ENCODE measurements around the gene SULT2B1. TPM values are rescaled to one million over a fixed set of nuclear protein-coding genes. Genes with fewer than 3 reads are reported as not detected.

The SULT2B1 gene
- polyA plus RNA-seq, 2 donors: 295 to 320 TPM

DNA sequence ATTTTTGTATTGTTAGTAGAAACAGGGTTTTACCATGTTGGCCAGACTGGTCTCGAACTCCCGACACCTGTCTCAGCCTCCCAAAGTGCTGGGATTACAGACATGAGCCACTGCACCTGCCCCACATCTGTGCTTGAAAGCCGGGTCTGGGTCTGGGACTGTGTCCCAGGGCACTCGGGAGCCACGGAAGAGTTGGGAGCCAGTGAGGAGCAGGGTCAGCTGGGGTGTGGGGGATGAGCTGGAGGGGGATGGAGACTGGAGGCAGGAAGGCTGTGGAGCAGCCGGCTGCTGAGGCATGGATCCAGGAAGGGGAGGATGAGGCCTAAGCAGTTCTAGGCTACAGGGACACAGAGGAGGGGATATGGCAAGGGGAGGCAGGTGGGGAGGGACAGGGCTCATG lies 43.9 kb downstream of the SULT2B1 start:
- WGBS, 2 donors: 75 to 79% methylated on average over 6 of the region's 6 CpGs
- Histone ChIP-seq H3K4me3 (ENCODE audit: low read depth in 1 of 2, low read length in 2 of 2) (no peak overlapping the region), H3K27ac (ENCODE audit: low read depth in 2 of 2, low read length in 1 of 2) (no peak overlapping the region), H3K36me3 (ENCODE audit: control insufficient read depth in 2 of 2, insufficient read depth in 2 of 2, low read length in 1 of 2) (peaks cover 0 to 28% of the 10 kb centered on the region in 2 donors), H3K9me3 (ENCODE audit: control insufficient read depth in 2 of 2, insufficient read depth in 1 of 2, low read depth in 1 of 2, low read length in 1 of 2) (no peaks in the 10 kb centered on the region), H3K27me3 (ENCODE audit: control insufficient read depth in 1 of 2, insufficient read depth in 2 of 2, low read length in 2 of 2) (no peaks in the 10 kb centered on the region), H3K4me1 (ENCODE audit: control insufficient read depth in 2 of 2, insufficient read depth in 2 of 2, low read length in 1 of 2) (no peaks in the 10 kb centered on the region)

DNA sequence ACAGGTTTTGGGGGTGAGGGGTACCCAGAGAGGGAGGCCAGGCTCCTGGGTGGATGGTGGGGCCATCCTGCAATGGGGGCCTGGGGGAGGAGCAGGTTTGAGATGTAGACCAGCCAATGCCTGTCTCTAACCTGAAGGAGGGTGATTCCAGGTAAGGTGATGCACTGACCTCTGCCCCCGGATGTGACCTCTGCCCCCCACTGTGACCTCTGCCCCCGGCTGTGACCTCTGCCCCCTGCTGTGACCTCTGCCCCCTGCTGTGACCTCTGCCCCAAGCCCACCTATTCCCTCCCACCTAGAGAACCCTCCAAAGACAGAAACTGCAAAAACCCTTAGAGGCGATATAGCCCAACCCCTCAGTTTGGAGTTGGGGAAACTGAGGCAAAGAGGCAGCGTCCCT lies 44.3 kb downstream of the SULT2B1 start:
- no peaks in the 10 kb centered on the region for H3K27me3 ChIP-seq (ENCODE audit: control insufficient read depth in 1 of 2, insufficient read depth in 2 of 2, low read length in 2 of 2)
- no peak overlapping the region for H3K27ac ChIP-seq (ENCODE audit: low read depth in 2 of 2, low read length in 1 of 2)
- no peaks in the 10 kb centered on the region for H3K4me1 ChIP-seq (ENCODE audit: control insufficient read depth in 2 of 2, insufficient read depth in 2 of 2, low read length in 1 of 2)
- no peak overlapping the region for H3K4me3 ChIP-seq (ENCODE audit: low read depth in 1 of 2, low read length in 2 of 2)
- H3K36me3 ChIP-seq (ENCODE audit: control insufficient read depth in 2 of 2, insufficient read depth in 2 of 2, low read length in 1 of 2): peaks cover 0 to 30% of the 10 kb centered on the region in 2 donors
- H3K9me3 ChIP-seq (ENCODE audit: control insufficient read depth in 2 of 2, insufficient read depth in 1 of 2, low read depth in 1 of 2, low read length in 1 of 2): no peaks in the 10 kb centered on the region
- 86 to 90% methylated on average over 4 of the region's 4 CpGs for WGBS, 2 donors

DNA sequence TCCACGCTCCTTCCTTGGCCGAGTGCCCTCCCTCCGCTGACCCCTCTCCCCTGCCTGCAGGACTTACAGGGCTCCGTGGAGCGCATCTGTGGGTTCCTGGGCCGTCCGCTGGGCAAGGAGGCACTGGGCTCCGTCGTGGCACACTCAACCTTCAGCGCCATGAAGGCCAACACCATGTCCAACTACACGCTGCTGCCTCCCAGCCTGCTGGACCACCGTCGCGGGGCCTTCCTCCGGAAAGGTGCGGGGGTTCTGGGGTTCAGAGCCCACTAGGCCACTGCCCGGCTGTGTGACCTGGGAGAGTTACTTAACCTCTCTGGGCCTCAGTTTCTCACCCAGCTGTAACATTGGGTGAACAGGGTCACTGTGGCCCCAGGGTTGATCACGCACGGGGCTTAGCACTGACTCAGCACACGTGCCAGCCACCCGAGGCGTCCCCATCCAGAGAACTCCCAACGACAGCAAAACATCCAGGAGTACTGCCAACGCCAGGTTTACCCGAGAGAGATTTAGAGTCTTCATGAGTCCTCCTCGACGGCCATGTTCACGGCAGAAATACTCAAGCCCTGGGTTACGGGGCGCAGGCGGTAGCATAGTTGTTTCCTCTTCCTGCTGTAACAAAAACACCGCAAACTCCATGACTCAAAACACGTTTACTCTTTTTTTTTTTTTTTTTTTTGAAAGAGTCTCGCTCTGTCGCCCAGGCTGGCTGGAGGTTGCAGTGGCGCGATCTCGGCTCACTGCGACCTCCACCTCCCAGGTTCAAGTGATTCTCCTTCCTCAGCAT lies 44.9 kb downstream of the SULT2B1 start:
- peaks cover 0 to 25% of the 10 kb centered on the region in 2 donors for H3K36me3 ChIP-seq (ENCODE audit: control insufficient read depth in 2 of 2, insufficient read depth in 2 of 2, low read length in 1 of 2)
- H3K4me3 ChIP-seq (ENCODE audit: low read depth in 1 of 2, low read length in 2 of 2): no peak overlapping the region
- H3K27me3 ChIP-seq (ENCODE audit: control insufficient read depth in 1 of 2, insufficient read depth in 2 of 2, low read length in 2 of 2): no peaks in the 10 kb centered on the region
- no peaks in the 10 kb centered on the region for H3K9me3 ChIP-seq (ENCODE audit: control insufficient read depth in 2 of 2, insufficient read depth in 1 of 2, low read depth in 1 of 2, low read length in 1 of 2)
- no peaks in the 10 kb centered on the region for H3K4me1 ChIP-seq (ENCODE audit: control insufficient read depth in 2 of 2, insufficient read depth in 2 of 2, low read length in 1 of 2)
- 74 to 76% methylated on average over 39 of the region's 39 CpGs for WGBS, 2 donors
- no peak overlapping the region for H3K27ac ChIP-seq (ENCODE audit: low read depth in 2 of 2, low read length in 1 of 2)

DNA sequence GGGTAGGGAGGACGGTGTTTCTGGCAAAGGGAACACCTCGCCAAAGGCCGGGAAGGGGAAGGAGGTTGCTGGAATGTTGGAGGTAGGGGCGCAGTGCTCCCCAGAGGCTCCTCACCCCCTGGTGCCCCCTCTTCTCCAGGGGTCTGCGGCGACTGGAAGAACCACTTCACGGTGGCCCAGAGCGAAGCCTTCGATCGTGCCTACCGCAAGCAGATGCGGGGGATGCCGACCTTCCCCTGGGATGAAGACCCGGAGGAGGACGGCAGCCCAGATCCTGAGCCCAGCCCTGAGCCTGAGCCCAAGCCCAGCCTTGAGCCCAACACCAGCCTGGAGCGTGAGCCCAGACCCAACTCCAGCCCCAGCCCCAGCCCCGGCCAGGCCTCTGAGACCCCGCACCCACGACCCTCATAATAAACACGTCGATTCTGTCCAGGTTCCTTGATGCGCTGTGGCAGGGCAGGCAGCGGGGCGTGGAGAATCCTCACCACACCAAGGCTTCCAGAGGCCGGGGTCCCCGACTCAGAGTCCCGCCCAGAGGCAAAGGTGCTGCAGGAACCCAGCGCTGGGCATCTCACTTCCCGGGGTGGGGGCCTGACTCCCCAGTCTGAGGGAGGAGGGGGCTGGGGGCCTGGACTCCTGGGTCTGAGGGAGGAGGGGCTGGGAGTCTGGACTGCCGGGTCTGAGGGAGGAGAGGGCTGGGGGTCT lies 47.2 kb downstream of the SULT2B1 start:
- Histone ChIP-seq H3K4me3 (ENCODE audit: low read depth in 1 of 2, low read length in 2 of 2) (no peak overlapping the region), H3K27ac (ENCODE audit: low read depth in 2 of 2, low read length in 1 of 2) (no peak overlapping the region), H3K9me3 (ENCODE audit: control insufficient read depth in 2 of 2, insufficient read depth in 1 of 2, low read depth in 1 of 2, low read length in 1 of 2) (no peaks in the 10 kb centered on the region), H3K27me3 (ENCODE audit: control insufficient read depth in 1 of 2, insufficient read depth in 2 of 2, low read length in 2 of 2) (no peaks in the 10 kb centered on the region), H3K4me1 (ENCODE audit: control insufficient read depth in 2 of 2, insufficient read depth in 2 of 2, low read length in 1 of 2) (no peaks in the 10 kb centered on the region), H3K36me3 (ENCODE audit: control insufficient read depth in 2 of 2, insufficient read depth in 2 of 2, low read length in 1 of 2) (peaks cover 0 to 21% of the 10 kb centered on the region in 2 donors)
- WGBS, 2 donors: 66 to 67% methylated on average over 29 to 30 of the region's 30 CpGs

DNA sequence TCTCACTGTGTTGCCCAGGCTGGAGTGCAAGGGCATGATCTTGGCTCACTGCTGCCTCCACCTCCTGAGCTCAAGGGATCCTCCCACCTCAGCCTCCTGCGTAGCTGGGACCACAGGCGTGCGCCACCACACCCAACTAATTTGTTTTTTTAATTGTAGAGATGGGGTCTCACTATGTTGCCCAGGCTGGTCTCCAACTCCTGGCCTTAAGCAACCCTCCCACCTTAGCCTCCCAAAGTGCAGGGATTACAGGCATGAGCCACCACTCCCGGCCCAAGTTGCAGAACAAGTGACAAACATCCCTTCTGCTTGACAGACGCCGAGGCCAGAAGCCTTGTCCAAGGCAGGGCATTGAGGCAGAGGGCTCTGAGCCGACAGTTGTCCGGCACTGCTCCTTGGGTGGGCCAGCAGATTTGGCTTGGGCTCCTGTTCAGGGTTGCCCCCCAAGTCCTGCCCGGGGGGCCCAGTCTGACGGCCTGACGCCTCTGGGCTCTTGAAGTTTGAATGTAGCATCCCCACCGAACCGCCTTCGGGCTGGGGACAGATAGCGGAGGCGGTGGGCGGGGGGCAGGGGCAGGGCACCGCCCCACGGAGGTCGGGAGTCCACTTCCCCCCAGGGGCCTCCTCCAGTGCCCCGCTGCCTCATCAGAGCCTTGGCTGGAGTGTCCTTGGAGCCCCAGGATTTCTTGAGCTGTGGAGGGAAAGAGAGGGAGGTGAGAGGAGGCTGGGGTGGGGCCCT lies 48.9 kb downstream of the SULT2B1 start:
- no peak overlapping the region for H3K27ac ChIP-seq (ENCODE audit: low read depth in 2 of 2, low read length in 1 of 2)
- peaks cover 0 to 21% of the 10 kb centered on the region in 2 donors for H3K36me3 ChIP-seq (ENCODE audit: control insufficient read depth in 2 of 2, insufficient read depth in 2 of 2, low read length in 1 of 2)
- H3K4me3 ChIP-seq (ENCODE audit: low read depth in 1 of 2, low read length in 2 of 2): no peak overlapping the region
- no peaks in the 10 kb centered on the region for H3K4me1 ChIP-seq (ENCODE audit: control insufficient read depth in 2 of 2, insufficient read depth in 2 of 2, low read length in 1 of 2)
- H3K27me3 ChIP-seq (ENCODE audit: control insufficient read depth in 1 of 2, insufficient read depth in 2 of 2, low read length in 2 of 2): no peaks in the 10 kb centered on the region
- WGBS, 2 donors: 84 to 89% methylated on average over 20 to 21 of the region's 21 CpGs
- no peaks in the 10 kb centered on the region for H3K9me3 ChIP-seq (ENCODE audit: control insufficient read depth in 2 of 2, insufficient read depth in 1 of 2, low read depth in 1 of 2, low read length in 1 of 2)

DNA sequence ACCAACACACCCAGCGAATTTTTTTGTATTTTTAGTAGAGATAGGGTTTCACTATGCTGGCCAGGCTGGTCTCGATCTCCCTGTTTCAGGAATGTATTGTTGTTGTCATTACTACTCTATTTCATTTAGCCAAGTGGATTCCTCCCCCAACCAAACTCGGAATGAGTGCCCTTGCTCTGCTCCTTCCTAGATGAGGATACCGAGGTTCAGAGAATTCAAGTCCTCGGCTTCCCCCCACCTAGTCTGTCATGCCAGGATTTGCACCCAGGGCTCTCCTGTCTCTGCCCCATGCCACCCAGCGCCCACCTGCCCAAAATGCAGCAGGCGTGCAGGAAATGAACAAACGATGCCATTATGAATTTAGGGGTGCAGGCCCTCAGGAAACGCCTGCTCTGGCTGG lies 51.0 kb downstream of the SULT2B1 start:
- Histone ChIP-seq H3K27ac (ENCODE audit: low read depth in 2 of 2, low read length in 1 of 2) (no peak overlapping the region), H3K4me1 (ENCODE audit: control insufficient read depth in 2 of 2, insufficient read depth in 2 of 2, low read length in 1 of 2) (no peaks in the 10 kb centered on the region), H3K9me3 (ENCODE audit: control insufficient read depth in 2 of 2, insufficient read depth in 1 of 2, low read depth in 1 of 2, low read length in 1 of 2) (no peaks in the 10 kb centered on the region), H3K27me3 (ENCODE audit: control insufficient read depth in 1 of 2, insufficient read depth in 2 of 2, low read length in 2 of 2) (no peaks in the 10 kb centered on the region), H3K36me3 (ENCODE audit: control insufficient read depth in 2 of 2, insufficient read depth in 2 of 2, low read length in 1 of 2) (peaks cover 0 to 11% of the 10 kb centered on the region in 2 donors), H3K4me3 (ENCODE audit: low read depth in 1 of 2, low read length in 2 of 2) (no peak overlapping the region)
- 83 to 87% methylated on average over 9 of the region's 9 CpGs for WGBS, 2 donors

DNA sequence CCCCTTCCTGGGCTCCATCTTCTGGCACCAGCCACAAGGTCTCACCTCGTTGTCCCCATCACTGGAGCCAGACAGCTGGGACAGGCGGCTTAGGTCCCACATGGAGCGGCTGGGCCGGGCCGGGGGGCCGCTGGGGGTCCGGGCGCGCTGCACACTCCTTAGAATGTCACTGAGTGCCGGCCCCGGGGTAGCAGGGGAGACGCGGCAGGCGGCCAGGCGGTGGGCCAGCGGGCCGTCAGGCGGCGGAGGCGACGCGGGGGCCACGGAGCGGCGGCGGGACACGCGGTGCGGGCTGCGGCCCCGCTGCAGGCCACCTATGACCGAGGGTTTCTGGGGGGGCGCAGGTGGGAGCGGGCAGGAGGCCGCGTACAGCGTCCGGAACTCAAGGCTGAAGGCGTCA lies 51.5 kb downstream of the SULT2B1 start:
- Histone ChIP-seq H3K9me3 (ENCODE audit: control insufficient read depth in 2 of 2, insufficient read depth in 1 of 2, low read depth in 1 of 2, low read length in 1 of 2) (no peaks in the 10 kb centered on the region), H3K4me3 (ENCODE audit: low read depth in 1 of 2, low read length in 2 of 2) (no peak overlapping the region), H3K36me3 (ENCODE audit: control insufficient read depth in 2 of 2, insufficient read depth in 2 of 2, low read length in 1 of 2) (peaks cover 0 to 11% of the 10 kb centered on the region in 2 donors), H3K4me1 (ENCODE audit: control insufficient read depth in 2 of 2, insufficient read depth in 2 of 2, low read length in 1 of 2) (no peaks in the 10 kb centered on the region), H3K27ac (ENCODE audit: low read depth in 2 of 2, low read length in 1 of 2) (no peak overlapping the region), H3K27me3 (ENCODE audit: control insufficient read depth in 1 of 2, insufficient read depth in 2 of 2, low read length in 2 of 2) (no peaks in the 10 kb centered on the region)
- 89 to 91% methylated on average over 36 to 39 of the region's 39 CpGs for WGBS, 2 donors

DNA sequence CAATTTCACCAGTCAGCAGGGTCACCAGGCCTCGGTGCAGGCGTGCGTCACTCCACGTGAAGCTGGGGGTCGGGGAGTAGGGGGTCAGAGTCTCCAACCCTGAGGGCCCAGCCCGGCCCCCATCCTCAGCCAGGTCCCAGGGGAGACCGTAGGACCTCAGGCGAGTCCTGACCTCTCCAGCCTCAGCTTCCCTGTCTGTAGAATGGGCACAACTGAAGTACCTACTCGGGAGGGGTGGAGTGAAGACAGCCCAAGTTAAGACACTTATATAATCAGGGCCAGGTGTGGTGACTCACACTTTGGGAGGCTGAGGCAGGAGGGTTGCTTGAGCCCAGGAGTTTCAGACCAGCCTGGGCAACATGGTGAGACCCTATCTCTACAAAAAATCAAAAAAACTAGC lies 51.9 kb downstream of the SULT2B1 start:
- peaks cover 0 to 11% of the 10 kb centered on the region in 2 donors for H3K36me3 ChIP-seq (ENCODE audit: control insufficient read depth in 2 of 2, insufficient read depth in 2 of 2, low read length in 1 of 2)
- 87 to 93% methylated on average over 9 of the region's 9 CpGs for WGBS, 2 donors

DNA sequence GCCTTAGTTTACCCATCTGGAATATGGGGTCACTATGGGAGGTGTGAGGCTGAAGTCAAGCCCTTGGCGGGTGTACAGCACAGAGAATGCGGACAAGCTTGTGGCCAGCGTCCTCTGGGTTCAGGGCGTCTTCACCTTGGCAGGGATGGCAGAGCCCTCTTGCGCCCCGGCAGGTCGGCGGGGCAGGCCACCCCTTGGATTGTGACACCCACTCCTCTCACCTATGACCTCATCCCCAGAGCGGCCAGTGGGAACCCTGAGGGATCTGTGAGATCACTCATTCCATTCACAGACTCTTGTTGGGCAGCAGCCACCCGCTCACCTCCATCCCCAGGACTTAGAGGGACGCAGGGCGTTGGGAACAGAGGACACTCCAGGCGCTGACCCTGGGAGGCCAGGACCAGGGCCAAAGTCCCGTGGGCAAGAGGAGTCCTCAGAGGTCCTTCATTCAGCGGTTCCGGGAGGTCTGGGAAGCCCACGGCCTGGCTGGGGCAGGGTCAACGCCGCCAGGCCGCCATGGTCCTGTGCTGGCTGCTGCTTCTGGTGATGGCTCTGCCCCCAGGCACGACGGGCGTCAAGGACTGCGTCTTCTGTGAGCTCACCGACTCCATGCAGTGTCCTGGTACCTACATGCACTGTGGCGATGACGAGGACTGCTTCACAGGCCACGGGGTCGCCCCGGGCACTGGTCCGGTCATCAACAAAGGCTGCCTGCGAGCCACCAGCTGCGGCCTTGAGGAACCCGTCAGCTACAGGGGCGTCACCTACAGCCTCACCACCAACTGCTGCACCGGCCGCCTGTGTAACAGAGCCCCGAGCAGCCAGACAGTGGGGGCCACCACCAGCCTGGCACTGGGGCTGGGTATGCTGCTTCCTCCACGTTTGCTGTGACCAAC lies 54.7 kb downstream of the SULT2B1 start, which contains the start of gene SPACA4:
TSS of gene SPACA4 (plus strand) at position 280 of the 896 bp plus-strand sequence. CDS start at position 517, 237 bp downstream.
- Histone ChIP-seq H3K27ac (ENCODE audit: low read depth in 2 of 2, low read length in 1 of 2) (no peak within 1 kb of the TSS), H3K9me3 (ENCODE audit: control insufficient read depth in 2 of 2, insufficient read depth in 1 of 2, low read depth in 1 of 2, low read length in 1 of 2) (no peaks in the 10 kb centered on the region), H3K36me3 (ENCODE audit: control insufficient read depth in 2 of 2, insufficient read depth in 2 of 2, low read length in 1 of 2) (peaks cover 0 to 3% of the 10 kb centered on the region in 2 donors), H3K4me1 (ENCODE audit: control insufficient read depth in 2 of 2, insufficient read depth in 2 of 2, low read length in 1 of 2) (no peaks in the 10 kb centered on the region), H3K27me3 (ENCODE audit: control insufficient read depth in 1 of 2, insufficient read depth in 2 of 2, low read length in 2 of 2) (no peaks in the 10 kb centered on the region), H3K4me3 (ENCODE audit: low read depth in 1 of 2, low read length in 2 of 2) (no peak within 1 kb of the TSS)
- 87 to 89% methylated on average over 37 to 39 of the region's 39 CpGs for WGBS, 2 donors

More for the DNA sequence above, 51.9 kb downstream of the SULT2B1 start:
- no peaks in the 10 kb centered on the region for H3K4me1 ChIP-seq (ENCODE audit: control insufficient read depth in 2 of 2, insufficient read depth in 2 of 2, low read length in 1 of 2)
- H3K4me3 ChIP-seq (ENCODE audit: low read depth in 1 of 2, low read length in 2 of 2): no peak overlapping the region
- no peak overlapping the region for H3K27ac ChIP-seq (ENCODE audit: low read depth in 2 of 2, low read length in 1 of 2)
- H3K27me3 ChIP-seq (ENCODE audit: control insufficient read depth in 1 of 2, insufficient read depth in 2 of 2, low read length in 2 of 2): no peaks in the 10 kb centered on the region
- no peaks in the 10 kb centered on the region for H3K9me3 ChIP-seq (ENCODE audit: control insufficient read depth in 2 of 2, insufficient read depth in 1 of 2, low read depth in 1 of 2, low read length in 1 of 2)
